H9 (cell line): Measurements from ENCODE around the gene AGBL4. TPM values are rescaled to one million over a fixed set of nuclear protein-coding genes. Genes with fewer than 3 reads are reported as not detected.

Source experiments
- DNase-seq: peaks from one replicate; pipeline ENCODE4 v3.0.0-alpha.2; 2017
- H2AFZ ChIP-seq: one replicate; pipeline ENCODE4 v1.6.1; 2013; ENCODE audit warnings: mild to moderate bottlenecking, low read length, control low read depth, moderate library complexity
- H2AK5ac ChIP-seq: 2 replicates; pipeline ENCODE4 v1.6.1; 2013; ENCODE audit warnings: low read length, control low read depth, mixed read lengths; ENCODE audit not compliant: insufficient read length
- H2BK120ac ChIP-seq: one replicate; pipeline ENCODE4 v1.6.1; 2013; ENCODE audit warnings: low read depth, mild to moderate bottlenecking, low read length, control low read depth, inconsistent platforms; ENCODE audit not compliant: poor library complexity, severe bottlenecking
- H2BK12ac ChIP-seq: 2 replicates; pipeline ENCODE4 v1.6.1; 2013; ENCODE audit warnings: low read length, control low read depth, mixed read lengths, low read depth; ENCODE audit not compliant: insufficient read length
- H2BK15ac ChIP-seq: 2 replicates; pipeline ENCODE4 v1.6.1; 2013; ENCODE audit warnings: low read depth, low read length, control low read depth
- H2BK20ac ChIP-seq: one replicate; pipeline ENCODE4 v1.6.1; 2013; ENCODE audit warnings: low read depth, mild to moderate bottlenecking, low read length, control low read depth, inconsistent platforms; ENCODE audit not compliant: poor library complexity, severe bottlenecking
- H2BK5ac ChIP-seq: 2 replicates; pipeline ENCODE4 v1.6.1; 2013; ENCODE audit warnings: low read length, control low read depth, mixed read lengths; ENCODE audit not compliant: insufficient read length
- H3K14ac ChIP-seq: 2 replicates; pipeline ENCODE4 v1.6.1; 2013; ENCODE audit warnings: low read length, control low read depth; ENCODE audit not compliant: insufficient read depth
- H3K18ac ChIP-seq: 2 replicates; pipeline ENCODE4 v1.6.1; 2013; ENCODE audit warnings: low read depth, mild to moderate bottlenecking, mixed read lengths, low read length, control low read depth; ENCODE audit not compliant: insufficient read length
- H3K23ac ChIP-seq: 2 replicates; pipeline ENCODE4 v1.6.1; 2013; ENCODE audit warnings: low read length, control low read depth, mixed read lengths, low read depth; ENCODE audit not compliant: insufficient read length
- H3K23me2 ChIP-seq: 2 replicates; pipeline ENCODE4 v1.6.1; 2013; ENCODE audit warnings: low read depth, mild to moderate bottlenecking, mixed read lengths, low read length, control low read depth; ENCODE audit not compliant: insufficient read length, poor library complexity, severe bottlenecking
- H3K27ac ChIP-seq: 2 replicates; pipeline ENCODE4 v1.5.1; 2013; ENCODE audit warnings: low read length, control low read depth, mixed read lengths, low read depth; ENCODE audit not compliant: insufficient read length
- H3K27me3 ChIP-seq: 2 replicates; pipeline ENCODE4 v1.6.1; 2013; ENCODE audit warnings: low read length, control low read depth, inconsistent platforms; ENCODE audit not compliant: insufficient read depth
- H3K4ac ChIP-seq: 2 replicates; pipeline ENCODE4 v1.6.1; 2013; ENCODE audit warnings: low read depth, mild to moderate bottlenecking, control low read depth, inconsistent platforms, low read length, moderate library complexity
- H3K4me1 ChIP-seq: 2 replicates; pipeline ENCODE4 v1.6.1; 2013; ENCODE audit warnings: low read length, control low read depth, inconsistent platforms; ENCODE audit not compliant: insufficient read depth
- H3K4me2 ChIP-seq: 2 replicates; pipeline ENCODE4 v1.6.1; 2013; ENCODE audit warnings: low read length, control low read depth, mixed read lengths; ENCODE audit not compliant: insufficient read length, insufficient read depth
- H3K56ac ChIP-seq: 2 replicates; pipeline ENCODE4 v1.6.1; 2013; ENCODE audit warnings: low read depth, mild to moderate bottlenecking, mixed read lengths, low read length, control low read depth; ENCODE audit not compliant: insufficient read length
- H3K79me1 ChIP-seq: 2 replicates; pipeline ENCODE4 v1.6.1; 2013; ENCODE audit warnings: low read depth, mild to moderate bottlenecking, moderate library complexity, low read length, control low read depth, inconsistent platforms; ENCODE audit not compliant: insufficient read depth, poor library complexity, severe bottlenecking
- H3K79me2 ChIP-seq: 2 replicates; pipeline ENCODE4 v1.6.1; 2013; ENCODE audit warnings: low read length, control low read depth, inconsistent platforms; ENCODE audit not compliant: insufficient read depth
- H3K9ac ChIP-seq: 2 replicates; pipeline ENCODE4 v1.6.1; 2013; ENCODE audit warnings: low read length, control low read depth, mixed read lengths; ENCODE audit not compliant: insufficient read length; ENCODE audit errors: extremely low read depth
- H3K9me3 ChIP-seq: one replicate; pipeline ENCODE4 v1.6.1; 2013; ENCODE audit warnings: low read depth, low read length, inconsistent platforms; ENCODE audit not compliant: control insufficient read depth
- H3T11ph ChIP-seq: one replicate; pipeline ENCODE4 v1.6.1; 2013; ENCODE audit warnings: mild to moderate bottlenecking, low read length, control low read depth, inconsistent platforms
- H4K20me1 ChIP-seq: one replicate; pipeline ENCODE4 v1.6.1; 2013; ENCODE audit not compliant: control insufficient read depth, insufficient read length, insufficient read depth
- H4K5ac ChIP-seq: 2 replicates; pipeline ENCODE4 v1.6.1; 2013; ENCODE audit warnings: low read depth, mild to moderate bottlenecking, mixed read lengths, low read length, control low read depth; ENCODE audit not compliant: insufficient read length
- H4K8ac ChIP-seq: replicated peaks from 2 replicates; pipeline ENCODE4 v1.6.1; 2013; ENCODE audit warnings: low read length, control low read depth, mixed read lengths, low read depth; ENCODE audit not compliant: insufficient read length
- H4K91ac ChIP-seq: 2 replicates; pipeline ENCODE4 v1.6.1; 2013; ENCODE audit warnings: low read depth, mild to moderate bottlenecking, moderate library complexity, mixed read lengths, low read length, control low read depth; ENCODE audit not compliant: insufficient read length
- H3K27ac Mint-ChIP-seq, 3 experiments: 2 replicates in 2 of 3; 3 replicates in 1 of 3; pipeline ENCODE4 v1.8.0; 2020 to 2021; ENCODE audit warnings: mixed read lengths in 3 of 3, mild to moderate bottlenecking in 1 of 3, moderate library complexity in 1 of 3
- H3K27me3 Mint-ChIP-seq: 2 replicates; pipeline ENCODE4 v1.8.0; 2021; ENCODE audit warnings: low read depth, mild to moderate bottlenecking, moderate library complexity, mixed read lengths
- H3K36me3 Mint-ChIP-seq, 3 experiments: 2 replicates in 2 of 3; 3 replicates in 1 of 3; pipeline ENCODE4 v1.8.0; 2020 to 2021; ENCODE audit warnings: low read depth in 3 of 3, mixed read lengths in 3 of 3; ENCODE audit not compliant: insufficient read depth in 1 of 3
- H3K4me1 Mint-ChIP-seq, 2 experiments: 2 replicates each; pipeline ENCODE4 v1.8.0; 2020; ENCODE audit warnings: mixed read lengths in 2 of 2
- H3K4me3 Mint-ChIP-seq, 2 experiments: 2 replicates in 1 of 2; 3 replicates in 1 of 2; pipeline ENCODE4 v1.8.0; 2020 to 2021; ENCODE audit warnings: mild to moderate bottlenecking in 2 of 2, mixed read lengths in 2 of 2, moderate library complexity in 1 of 2
- H3K9me3 Mint-ChIP-seq, 2 experiments: 2 replicates in 1 of 2; 3 replicates in 1 of 2; pipeline ENCODE4 v1.8.0; 2020; ENCODE audit warnings: mild to moderate bottlenecking in 2 of 2, mixed read lengths in 2 of 2, moderate library complexity in 1 of 2
- WGBS: extraction: QIAGEN DNeasy Blood & Tissue Kit; methylation state at CpG from one replicate; pipeline ENCODE4 v1.1.7; 2013; ENCODE audit warnings: missing lambda C conversion rate, low lambda C conversion rate, mixed read lengths; ENCODE audit not compliant: insufficient read length; ENCODE audit errors: extremely low coverage; 5-methylcytosine and 5-hydroxymethylcytosine counted together
- total RNA-seq: library from RNA; stranded (reverse); gene quantifications from 2 replicates; pipeline ENCODE4 v1.2.1, GENCODE V29; 2021
- TF ChIP-seq, protein P1 (sequence below): fragments of 200-600 bp; sonication (generic); conservative IDR thresholded peaks from 3 replicates; pipeline ENCODE4 v1.8.0; 2021; ENCODE audit warnings: antibody characterized with exemption, mild to moderate bottlenecking

Gene AGBL4
- total RNA-seq, 1 experiment from 2014 or later = not detected

GRCh38 chr1:49651136-49651535 is 372.6 kb downstream of the AGBL4 start:
- Histone ChIP-seq H2AK5ac (no peak overlapping the region), H4K8ac (no peak overlapping the region), H3K4ac (no peak overlapping the region), H3K79me2 (no peaks in the 10 kb centered on the region), H3K23me2 (no peaks in the 10 kb centered on the region), H3K27ac (no peak overlapping the region), H3K18ac (no peak overlapping the region), H2BK5ac (no peak overlapping the region), H3K9ac (no peak overlapping the region), H2BK15ac (no peak overlapping the region), H3K56ac (no peak overlapping the region), H4K5ac (no peak overlapping the region), H4K91ac (no peak overlapping the region), H2BK12ac (no peak overlapping the region), H3K23ac (no peak overlapping the region), H3K27me3 (no peaks in the 10 kb centered on the region), H3K79me1 (no peaks in the 10 kb centered on the region), H3K14ac (no peak overlapping the region), H2BK120ac (no peak overlapping the region), H2BK20ac (no peak overlapping the region), H3K4me2 (no peak overlapping the region), H3K9me3 (peaks cover 44% of the 10 kb centered on the region), H3T11ph (no peak overlapping the region), H2AFZ (no peak overlapping the region), H3K4me1 (no peaks in the 10 kb centered on the region), H4K20me1 (no peaks in the 10 kb centered on the region)
- Mint-ChIP-seq H3K4me3 (no peak overlapping the region), H3K9me3 (peaks cover 35 to 37% of the 10 kb centered on the region in 2 experiments), H3K27me3 (peaks cover 3% of the 10 kb centered on the region), H3K36me3 (peaks cover 0 to 18% (median 11%) of the 10 kb centered on the region in 3 experiments; a peak in 6 of 7 replicates), H3K27ac (no peak overlapping the region), H3K4me1 (no peaks in the 10 kb centered on the region)
- WGBS = no CpG with 5 or more reads among the region's 3 CpGs
- DNase-seq = no peak
- TF ChIP-seq, protein P1, sequence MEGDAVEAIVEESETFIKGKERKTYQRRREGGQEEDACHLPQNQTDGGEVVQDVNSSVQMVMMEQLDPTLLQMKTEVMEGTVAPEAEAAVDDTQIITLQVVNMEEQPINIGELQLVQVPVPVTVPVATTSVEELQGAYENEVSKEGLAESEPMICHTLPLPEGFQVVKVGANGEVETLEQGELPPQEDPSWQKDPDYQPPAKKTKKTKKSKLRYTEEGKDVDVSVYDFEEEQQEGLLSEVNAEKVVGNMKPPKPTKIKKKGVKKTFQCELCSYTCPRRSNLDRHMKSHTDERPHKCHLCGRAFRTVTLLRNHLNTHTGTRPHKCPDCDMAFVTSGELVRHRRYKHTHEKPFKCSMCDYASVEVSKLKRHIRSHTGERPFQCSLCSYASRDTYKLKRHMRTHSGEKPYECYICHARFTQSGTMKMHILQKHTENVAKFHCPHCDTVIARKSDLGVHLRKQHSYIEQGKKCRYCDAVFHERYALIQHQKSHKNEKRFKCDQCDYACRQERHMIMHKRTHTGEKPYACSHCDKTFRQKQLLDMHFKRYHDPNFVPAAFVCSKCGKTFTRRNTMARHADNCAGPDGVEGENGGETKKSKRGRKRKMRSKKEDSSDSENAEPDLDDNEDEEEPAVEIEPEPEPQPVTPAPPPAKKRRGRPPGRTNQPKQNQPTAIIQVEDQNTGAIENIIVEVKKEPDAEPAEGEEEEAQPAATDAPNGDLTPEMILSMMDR = no peak
